ENCODE results near the gene DHFR2.

The DHFR2 gene

DNA sequence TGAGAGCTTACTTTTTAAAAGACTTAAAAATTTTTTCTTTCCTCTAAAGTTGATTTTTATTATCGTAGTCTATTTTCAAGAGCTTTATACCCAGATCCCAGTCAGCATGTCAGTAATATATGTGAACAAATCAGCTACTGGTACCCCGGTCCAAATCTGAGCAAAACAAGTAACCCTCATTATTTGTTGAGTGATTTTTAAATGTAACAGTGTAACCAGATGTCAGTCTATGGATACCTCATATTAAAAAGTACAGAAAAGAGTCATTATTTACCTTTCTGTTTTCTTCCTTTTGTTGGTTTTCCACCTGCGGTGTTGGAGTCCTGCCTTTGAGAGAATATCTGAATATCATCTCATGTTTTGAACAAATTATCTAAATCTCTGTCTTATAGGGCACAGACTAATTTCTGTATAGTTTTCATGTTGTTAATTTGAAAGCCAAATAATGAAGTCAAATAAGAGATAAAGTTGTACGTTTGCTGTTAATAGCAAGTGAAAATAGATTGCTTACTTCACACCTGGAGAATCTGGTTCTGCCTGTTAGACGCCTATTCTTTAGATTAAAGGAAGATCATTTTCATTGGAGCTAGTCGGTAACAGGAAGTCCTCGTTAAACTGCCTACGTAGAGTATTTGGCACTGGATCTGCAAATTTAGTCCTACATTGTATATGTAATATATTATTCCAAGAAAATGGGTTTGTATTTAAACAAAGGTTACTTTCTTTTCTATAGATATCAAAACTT lies 34.5 kb downstream of the DHFR2 start, which contains the start of gene STX19:
Gene STX19 (minus strand): TSS at position 505 of the 745 bp plus-strand sequence. CDS start 13,328 bp downstream, outside the sequence.
- Histone ChIP-seq H3K4me2 (ENCODE audit: low read length, poor library complexity, severe bottlenecking) (no peak within 1 kb of the TSS), H4K8ac (ENCODE audit: low read length) (no peak within 1 kb of the TSS)
- DNase-seq, result no peak

DNA sequence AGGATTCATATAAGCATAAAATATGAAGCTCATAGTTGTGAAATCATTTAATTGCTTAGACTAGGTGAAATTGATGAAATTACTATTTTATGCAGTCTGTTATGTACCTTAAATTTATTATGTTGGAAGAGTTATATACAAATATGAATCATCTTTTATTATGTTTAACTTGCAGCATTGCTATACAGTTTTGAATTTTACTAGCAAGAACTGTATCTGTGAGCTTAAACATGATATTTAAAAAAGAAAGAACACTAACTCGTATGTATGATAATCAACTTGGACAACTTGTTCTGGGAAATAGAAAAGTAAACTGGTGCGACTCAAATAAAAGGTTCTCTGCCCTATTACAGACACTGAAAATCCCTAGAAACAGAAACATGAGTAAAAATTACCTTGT lies 36.1 kb downstream of the DHFR2 start:
- Histone ChIP-seq H3K79me1 (replicated peaks; ENCODE audit: low read length, poor library complexity, severe bottlenecking) (no peaks in the 10 kb centered on the region), H2BK12ac (ENCODE audit: low read length in 2 of 2) (no peak overlapping the region), H2AK5ac (ENCODE audit: low read length, severe bottlenecking) (no peak overlapping the region), H3K9me3 (ENCODE audit: control insufficient read depth, low read length) (no peaks in the 10 kb centered on the region), H3K23ac (ENCODE audit: low read length in 2 of 2) (no peak overlapping the region), H3K4me1 (ENCODE audit: control insufficient read depth, insufficient read depth, low read depth, low read length) (no peaks in the 10 kb centered on the region), H3K18ac (ENCODE audit: low read depth in 1 of 2, low read length in 2 of 2) (no peak overlapping the region), H4K8ac (ENCODE audit: low read length) (no peak overlapping the region), H3K27ac (ENCODE audit: low read length, poor library complexity, severe bottlenecking) (no peak overlapping the region), H2BK5ac (ENCODE audit: low read depth, low read length, poor library complexity, severe bottlenecking) (no peak overlapping the region), H3K36me3 (ENCODE audit: control insufficient read depth in 1 of 2, insufficient read depth in 2 of 2, low read depth in 1 of 2, low read length in 2 of 2) (no peaks in the 10 kb centered on the region), H2BK15ac (ENCODE audit: low read depth, poor library complexity, severe bottlenecking) (no peak overlapping the region), H3K4me3 (ENCODE audit: insufficient read depth in 1 of 2, low read depth in 1 of 2, low read length in 2 of 2) (no peak overlapping the region), H3K27me3 (ENCODE audit: control insufficient read depth in 1 of 2, insufficient read depth in 1 of 2, low read length in 2 of 2) (no peaks in the 10 kb centered on the region), H3K4me2 (ENCODE audit: low read length, poor library complexity, severe bottlenecking) (no peak overlapping the region), H2BK120ac (ENCODE audit: low read depth, low read length) (no peak overlapping the region), H4K91ac (ENCODE audit: low read length) (no peak overlapping the region), H3K14ac (ENCODE audit: low read length in 2 of 2) (no peak overlapping the region), H3K9ac (ENCODE audit: low read length) (no peak overlapping the region), H3K4ac (ENCODE audit: low read depth in 1 of 2, low read length in 2 of 2) (no peak overlapping the region), H2AFZ (ENCODE audit: low read depth, low read length) (no peak overlapping the region)
- no CpG with 5 or more reads among the region's 2 CpGs for WGBS
- DNase-seq, result no peak

More for the DNA sequence above, 34.5 kb downstream of the DHFR2 start, which contains the start of gene STX19:
- Histone ChIP-seq H4K91ac (ENCODE audit: low read length) (no peak within 1 kb of the TSS), H2AK5ac (ENCODE audit: low read length, severe bottlenecking) (no peak within 1 kb of the TSS), H2AFZ (ENCODE audit: low read depth, low read length) (no peak within 1 kb of the TSS), H3K36me3 (ENCODE audit: control insufficient read depth in 1 of 2, insufficient read depth in 2 of 2, low read depth in 1 of 2, low read length in 2 of 2) (no peaks in the 10 kb centered on the region), H3K4me1 (ENCODE audit: control insufficient read depth, insufficient read depth, low read depth, low read length) (no peaks in the 10 kb centered on the region), H3K9me3 (ENCODE audit: control insufficient read depth, low read length) (no peaks in the 10 kb centered on the region), H2BK12ac (ENCODE audit: low read length in 2 of 2) (no peak within 1 kb of the TSS), H2BK5ac (ENCODE audit: low read depth, low read length, poor library complexity, severe bottlenecking) (no peak within 1 kb of the TSS), H3K4ac (ENCODE audit: low read depth in 1 of 2, low read length in 2 of 2) (no peak within 1 kb of the TSS), H3K9ac (ENCODE audit: low read length) (no peak within 1 kb of the TSS), H2BK15ac (ENCODE audit: low read depth, poor library complexity, severe bottlenecking) (no peak within 1 kb of the TSS), H3K14ac (ENCODE audit: low read length in 2 of 2) (no peak within 1 kb of the TSS), H3K27ac (ENCODE audit: low read length, poor library complexity, severe bottlenecking) (no peak within 1 kb of the TSS), H3K27me3 (ENCODE audit: control insufficient read depth in 1 of 2, insufficient read depth in 1 of 2, low read length in 2 of 2) (no peaks in the 10 kb centered on the region), H3K4me3 (ENCODE audit: insufficient read depth in 1 of 2, low read depth in 1 of 2, low read length in 2 of 2) (no peak within 1 kb of the TSS), H3K18ac (ENCODE audit: low read depth in 1 of 2, low read length in 2 of 2) (no peak within 1 kb of the TSS), H3K23ac (ENCODE audit: low read length in 2 of 2) (no peak within 1 kb of the TSS), H3K79me1 (replicated peaks; ENCODE audit: low read length, poor library complexity, severe bottlenecking) (no peaks in the 10 kb centered on the region), H2BK120ac (ENCODE audit: low read depth, low read length) (no peak within 1 kb of the TSS)
- WGBS, result 98% methylated on average over 5 of the region's 8 CpGs

DNA sequence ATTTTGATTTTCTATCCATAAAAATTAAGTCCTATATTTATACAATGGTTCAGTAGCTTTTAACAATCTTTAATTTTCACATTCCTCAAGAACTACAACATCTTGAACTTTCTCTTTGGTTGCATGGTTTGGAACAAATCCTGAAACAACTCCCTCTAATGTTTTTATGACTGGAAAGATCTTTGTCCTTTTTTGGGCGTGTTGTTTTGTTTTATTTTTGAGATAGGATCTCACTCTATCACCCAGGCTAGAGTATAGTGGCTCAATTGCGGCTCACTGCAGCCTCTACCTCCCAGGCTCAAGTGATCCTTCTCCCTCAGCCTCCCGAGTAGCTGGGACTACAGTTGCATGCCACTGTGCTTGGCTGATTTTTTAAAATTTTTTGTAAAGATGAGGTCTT lies 38.3 kb downstream of the DHFR2 start:
- Histone ChIP-seq H3K27ac (ENCODE audit: low read length, poor library complexity, severe bottlenecking) (no peak overlapping the region), H3K14ac (ENCODE audit: low read length in 2 of 2) (no peak overlapping the region), H4K8ac (ENCODE audit: low read length) (no peak overlapping the region), H3K79me1 (replicated peaks; ENCODE audit: low read length, poor library complexity, severe bottlenecking) (peaks cover 2% of the 10 kb centered on the region), H4K91ac (ENCODE audit: low read length) (no peak overlapping the region), H3K9me3 (ENCODE audit: control insufficient read depth, low read length) (no peaks in the 10 kb centered on the region), H3K4me2 (ENCODE audit: low read length, poor library complexity, severe bottlenecking) (no peak overlapping the region), H2AK5ac (ENCODE audit: low read length, severe bottlenecking) (no peak overlapping the region), H3K18ac (ENCODE audit: low read depth in 1 of 2, low read length in 2 of 2) (no peak overlapping the region), H2BK12ac (ENCODE audit: low read length in 2 of 2) (no peak overlapping the region), H2BK120ac (ENCODE audit: low read depth, low read length) (peak overlapping the region; percentile 5), H3K4ac (ENCODE audit: low read depth in 1 of 2, low read length in 2 of 2) (no peak overlapping the region), H3K27me3 (ENCODE audit: control insufficient read depth in 1 of 2, insufficient read depth in 1 of 2, low read length in 2 of 2) (no peaks in the 10 kb centered on the region), H3K23ac (ENCODE audit: low read length in 2 of 2) (no peak overlapping the region), H3K4me1 (ENCODE audit: control insufficient read depth, insufficient read depth, low read depth, low read length) (no peaks in the 10 kb centered on the region), H2BK5ac (ENCODE audit: low read depth, low read length, poor library complexity, severe bottlenecking) (no peak overlapping the region), H3K9ac (ENCODE audit: low read length) (peak overlapping the region; percentile 76), H3K36me3 (ENCODE audit: control insufficient read depth in 1 of 2, insufficient read depth in 2 of 2, low read depth in 1 of 2, low read length in 2 of 2) (no peaks in the 10 kb centered on the region), H3K4me3 (ENCODE audit: insufficient read depth in 1 of 2, low read depth in 1 of 2, low read length in 2 of 2) (no peak overlapping the region), H2BK15ac (ENCODE audit: low read depth, poor library complexity, severe bottlenecking) (no peak overlapping the region), H2AFZ (ENCODE audit: low read depth, low read length) (no peak overlapping the region)
- no peak for DNase-seq
- 100% methylated on average over 1 of the region's 3 CpGs for WGBS

DNA sequence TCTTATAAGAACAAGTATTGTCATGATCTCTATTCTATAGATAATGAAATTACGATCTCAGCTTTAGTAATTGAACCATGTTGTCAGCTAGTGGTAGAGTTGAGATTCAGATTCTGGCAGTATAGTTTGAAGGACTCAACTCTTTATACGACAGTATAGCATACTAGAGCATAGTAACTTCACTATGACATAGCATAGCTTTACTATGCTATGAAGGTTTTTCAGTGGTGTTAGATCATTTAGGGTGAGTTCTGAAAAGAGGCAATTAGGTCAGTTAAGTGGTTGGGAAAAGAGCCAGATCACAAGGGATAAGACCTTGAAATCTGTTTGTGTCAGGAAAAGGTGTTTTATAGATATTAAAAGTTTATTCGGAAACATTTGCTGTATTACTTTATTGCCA lies 42.4 kb downstream of the DHFR2 start:
- H2BK120ac ChIP-seq (ENCODE audit: low read depth, low read length), result no peak overlapping the region
- H2BK5ac ChIP-seq (ENCODE audit: low read depth, low read length, poor library complexity, severe bottlenecking), result no peak overlapping the region
- no peak overlapping the region for H4K91ac ChIP-seq (ENCODE audit: low read length)
- H3K4me3 ChIP-seq (ENCODE audit: insufficient read depth in 1 of 2, low read depth in 1 of 2, low read length in 2 of 2), result no peak overlapping the region
- no peak for DNase-seq
- H3K9ac ChIP-seq (ENCODE audit: low read length), result no peak overlapping the region
- no peaks in the 10 kb centered on the region for H3K36me3 ChIP-seq (ENCODE audit: control insufficient read depth in 1 of 2, insufficient read depth in 2 of 2, low read depth in 1 of 2, low read length in 2 of 2)
- no peak overlapping the region for H3K14ac ChIP-seq (ENCODE audit: low read length in 2 of 2)
- no peak overlapping the region for H3K23ac ChIP-seq (ENCODE audit: low read length in 2 of 2)
- H3K9me3 ChIP-seq (ENCODE audit: control insufficient read depth, low read length), result no peaks in the 10 kb centered on the region
- no peak overlapping the region for H2AFZ ChIP-seq (ENCODE audit: low read depth, low read length)
- no peak overlapping the region for H3K4me2 ChIP-seq (ENCODE audit: low read length, poor library complexity, severe bottlenecking)
- H3K4ac ChIP-seq (ENCODE audit: low read depth in 1 of 2, low read length in 2 of 2), result no peak overlapping the region
- no peak overlapping the region for H3K27ac ChIP-seq (ENCODE audit: low read length, poor library complexity, severe bottlenecking)
- no peaks in the 10 kb centered on the region for H3K4me1 ChIP-seq (ENCODE audit: control insufficient read depth, insufficient read depth, low read depth, low read length)
- no peak overlapping the region for H2BK15ac ChIP-seq (ENCODE audit: low read depth, poor library complexity, severe bottlenecking)
- no peak overlapping the region for H4K8ac ChIP-seq (ENCODE audit: low read length)
- peaks cover 3% of the 10 kb centered on the region for H3K79me1 ChIP-seq (replicated peaks; ENCODE audit: low read length, poor library complexity, severe bottlenecking)
- H3K27me3 ChIP-seq (ENCODE audit: control insufficient read depth in 1 of 2, insufficient read depth in 1 of 2, low read length in 2 of 2), result no peaks in the 10 kb centered on the region
- no CpG with 5 or more reads among the region's 3 CpGs for WGBS
- no peak overlapping the region for H2AK5ac ChIP-seq (ENCODE audit: low read length, severe bottlenecking)
- no peak overlapping the region for H3K18ac ChIP-seq (ENCODE audit: low read depth in 1 of 2, low read length in 2 of 2)
- H2BK12ac ChIP-seq (ENCODE audit: low read length in 2 of 2), result no peak overlapping the region

Data from mesenchymal stem cell (in vitro differentiated cells and primary cell).